ENCODE measurements around the gene TFEB. TPM values are rescaled to one million over a fixed set of nuclear protein-coding genes. Genes with fewer than 3 reads are reported as not detected.

Gene TFEB
- total and polyA plus RNA-seq, 4 experiments from 2014 or later, result 8.2 to 17.6 (median 13.9) TPM

GRCh38 chr6:41704656-41705310 is 30.6 kb downstream of the TFEB start:
- DNase-seq, result no peak
- H3K36me3 Mint-ChIP-seq, result no peaks in the 10 kb centered on the region
- Histone ChIP-seq H3K27ac (ENCODE audit: low read depth, low read length) (no peak overlapping the region), H3K4me3 (ENCODE audit: low read length in 2 of 2) (no peak overlapping the region), H3K27me3 (ENCODE audit: insufficient read depth, low read length) (no peaks in the 10 kb centered on the region), H3K4me1 (ENCODE audit: insufficient read depth, low read length) (peaks cover 35% of the 10 kb centered on the region), H3K9me3 (ENCODE audit: control insufficient read depth in 1 of 2, low read length in 2 of 2) (no peaks in the 10 kb centered on the region), H3K36me3 (ENCODE audit: insufficient read depth, low read length) (no peaks in the 10 kb centered on the region)
- intact Hi-C loops (cut with micrococcal nuclease), result no loop called here
- ChIA-PET POLR2A (ENCODE audit: partially characterized antibody) (interaction anchor here (5.1 kb wide), 1 partner anchor 29 kb away, joined by 34 read pairs; the partner anchor contains the start of gene TFEB), CTCF (ENCODE audit: partially characterized antibody) (interaction anchor here (1.4 to 3.3 kb wide), 3 partner anchors 12 to 29 kb away, joined by 4 to 13 read pairs (median 9); no protein-coding TSS in a partner anchor)
- H3K9me3 Mint-ChIP-seq, result peaks cover 0 to 2% (median 0%) of the 10 kb centered on the region in 8 donors
- peak overlapping the region in 1 of 7 donors; percentile 29 for H3K27ac Mint-ChIP-seq
- H3K27me3 Mint-ChIP-seq, result no peaks in the 10 kb centered on the region
- peaks cover 24 to 47% (median 38%) of the 10 kb centered on the region in 4 donors for H3K4me1 Mint-ChIP-seq
- no peak overlapping the region for H3K4me3 Mint-ChIP-seq

- CTCF ChIA-PET (ENCODE audit: partially characterized antibody), result interaction anchor here (1.4 to 3.3 kb wide), 3 partner anchors 12 to 30 kb away, joined by 4 to 13 read pairs (median 9); no protein-coding TSS in a partner anchor
- peaks cover 35% of the 10 kb centered on the region for H3K4me1 ChIP-seq (ENCODE audit: insufficient read depth, low read length)
These were observed 31.4 kb downstream of the TFEB start for GRCh38 chr6:41704028-41704427.

GRCh38 chr6:41702771-41703494 is 32.5 kb downstream of the TFEB start:
- Histone ChIP-seq H3K27ac (ENCODE audit: low read depth, low read length) (no peak overlapping the region), H3K36me3 (ENCODE audit: insufficient read depth, low read length) (no peaks in the 10 kb centered on the region), H3K27me3 (ENCODE audit: insufficient read depth, low read length) (no peaks in the 10 kb centered on the region), H3K4me3 (ENCODE audit: low read length in 2 of 2) (no peak overlapping the region), H3K4me1 (ENCODE audit: insufficient read depth, low read length) (peaks cover 26% of the 10 kb centered on the region), H3K9me3 (ENCODE audit: control insufficient read depth in 1 of 2, low read length in 2 of 2) (no peaks in the 10 kb centered on the region)
- peaks cover 15 to 29% (median 27%) of the 10 kb centered on the region in 4 donors for H3K4me1 Mint-ChIP-seq
- CTCF ChIA-PET (ENCODE audit: partially characterized antibody), result no interaction called here
- intact Hi-C loops (cut with micrococcal nuclease), result no loop called here
- no peak overlapping the region for H3K4me3 Mint-ChIP-seq
- POLR2A ChIA-PET (ENCODE audit: partially characterized antibody), result no interaction called here
- no peaks in the 10 kb centered on the region for H3K27me3 Mint-ChIP-seq
- no peaks in the 10 kb centered on the region for H3K9me3 Mint-ChIP-seq
- no peak for DNase-seq
- H3K36me3 Mint-ChIP-seq, result peaks cover 0 to 5% of the 10 kb centered on the region in 2 donors
- peak overlapping the region in 1 of 7 donors; percentile 37 for H3K27ac Mint-ChIP-seq

More at GRCh38 chr6:41704028-41704427, 31.4 kb downstream of the TFEB start:
- Histone ChIP-seq H3K4me3 (ENCODE audit: low read length in 2 of 2) (no peak overlapping the region), H3K27ac (ENCODE audit: low read depth, low read length) (no peak overlapping the region), H3K27me3 (ENCODE audit: insufficient read depth, low read length) (no peaks in the 10 kb centered on the region), H3K9me3 (ENCODE audit: control insufficient read depth in 1 of 2, low read length in 2 of 2) (no peaks in the 10 kb centered on the region), H3K36me3 (ENCODE audit: insufficient read depth, low read length) (no peaks in the 10 kb centered on the region)
- POLR2A ChIA-PET (ENCODE audit: partially characterized antibody), result no interaction called here
- Mint-ChIP-seq H3K4me1 (peaks cover 24 to 40% (median 36%) of the 10 kb centered on the region in 4 donors), H3K9me3 (peaks cover 0 to 2% (median 0%) of the 10 kb centered on the region in 8 donors), H3K27ac (no peak overlapping the region), H3K36me3 (no peaks in the 10 kb centered on the region), H3K4me3 (no peak overlapping the region), H3K27me3 (no peaks in the 10 kb centered on the region)
- DNase-seq, result no peak
- intact Hi-C loops (cut with micrococcal nuclease), result no loop called here

GRCh38 chr6:41702089-41702745 is 33.2 kb downstream of the TFEB start:
- no peak for DNase-seq
- CTCF ChIA-PET (ENCODE audit: partially characterized antibody), result no interaction called here
- Mint-ChIP-seq H3K4me1 (peaks cover 8 to 22% (median 20%) of the 10 kb centered on the region in 4 donors), H3K27ac (no peak overlapping the region), H3K27me3 (no peaks in the 10 kb centered on the region), H3K36me3 (peaks cover 0 to 6% of the 10 kb centered on the region in 2 donors), H3K9me3 (no peaks in the 10 kb centered on the region), H3K4me3 (no peak overlapping the region)
- Histone ChIP-seq H3K4me3 (ENCODE audit: low read length in 2 of 2) (no peak overlapping the region), H3K36me3 (ENCODE audit: insufficient read depth, low read length) (no peaks in the 10 kb centered on the region), H3K4me1 (ENCODE audit: insufficient read depth, low read length) (peaks cover 19% of the 10 kb centered on the region), H3K27me3 (ENCODE audit: insufficient read depth, low read length) (no peaks in the 10 kb centered on the region), H3K9me3 (ENCODE audit: control insufficient read depth in 1 of 2, low read length in 2 of 2) (no peaks in the 10 kb centered on the region), H3K27ac (ENCODE audit: low read depth, low read length) (no peak overlapping the region)
- intact Hi-C loops (cut with micrococcal nuclease), result no loop called here
- POLR2A ChIA-PET (ENCODE audit: partially characterized antibody), result no interaction called here

- peak overlapping the region in 5 of 7 donors; percentile 12 to 77 (median 37) for H3K27ac Mint-ChIP-seq
- CTCF ChIA-PET (ENCODE audit: partially characterized antibody), result no interaction called here
These were observed 34.7 kb downstream of the TFEB start for GRCh38 chr6:41700463-41701347.

GRCh38 chr6:41699063-41699462 is 36.3 kb downstream of the TFEB start:
- ChIA-PET POLR2A (ENCODE audit: partially characterized antibody) (no interaction called here), CTCF (ENCODE audit: partially characterized antibody) (no interaction called here)
- H3K9me3 Mint-ChIP-seq, result no peaks in the 10 kb centered on the region
- Histone ChIP-seq H3K27me3 (ENCODE audit: insufficient read depth, low read length) (no peaks in the 10 kb centered on the region), H3K36me3 (ENCODE audit: insufficient read depth, low read length) (no peaks in the 10 kb centered on the region), H3K4me3 (ENCODE audit: low read length in 2 of 2) (no peak overlapping the region), H3K27ac (ENCODE audit: low read depth, low read length) (no peak overlapping the region), H3K4me1 (ENCODE audit: insufficient read depth, low read length) (no peaks in the 10 kb centered on the region), H3K9me3 (ENCODE audit: control insufficient read depth in 1 of 2, low read length in 2 of 2) (no peaks in the 10 kb centered on the region)
- no peak overlapping the region for H3K4me3 Mint-ChIP-seq
- DNase-seq, result no peak
- intact Hi-C loops (cut with micrococcal nuclease), result no loop called here
- H3K27me3 Mint-ChIP-seq, result no peaks in the 10 kb centered on the region
- H3K4me1 Mint-ChIP-seq, result peaks cover 0 to 9% (median 2%) of the 10 kb centered on the region in 4 donors
- no peak overlapping the region for H3K27ac Mint-ChIP-seq
- H3K36me3 Mint-ChIP-seq, result peaks cover 0 to 8% of the 10 kb centered on the region in 2 donors

More at GRCh38 chr6:41700463-41701347, 34.7 kb downstream of the TFEB start:
- Mint-ChIP-seq H3K4me1 (peaks cover 0 to 12% (median 8%) of the 10 kb centered on the region in 4 donors), H3K4me3 (no peak overlapping the region), H3K9me3 (no peaks in the 10 kb centered on the region), H3K27me3 (no peaks in the 10 kb centered on the region), H3K36me3 (peaks cover 0 to 8% of the 10 kb centered on the region in 2 donors)
- Histone ChIP-seq H3K4me1 (ENCODE audit: insufficient read depth, low read length) (peaks cover 4% of the 10 kb centered on the region), H3K27ac (ENCODE audit: low read depth, low read length) (no peak overlapping the region), H3K9me3 (ENCODE audit: control insufficient read depth in 1 of 2, low read length in 2 of 2) (no peaks in the 10 kb centered on the region), H3K27me3 (ENCODE audit: insufficient read depth, low read length) (no peaks in the 10 kb centered on the region), H3K4me3 (ENCODE audit: low read length in 2 of 2) (no peak overlapping the region), H3K36me3 (ENCODE audit: insufficient read depth, low read length) (no peaks in the 10 kb centered on the region)
- intact Hi-C loops (cut with micrococcal nuclease), result no loop called here
- POLR2A ChIA-PET (ENCODE audit: partially characterized antibody), result no interaction called here
- DNase-seq, result no peak
